PC-3 (cell line): ENCODE data around the gene DZIP1. TPM values are rescaled to one million over a fixed set of nuclear protein-coding genes. Genes with fewer than 3 reads are reported as not detected.
A peak's percentile ranks its signal among the peaks of the same experiment; 100 is the strongest.
"Not testable (repeated sequence)": the region's sequence is repeated elsewhere in the genome, so short reads cannot be mapped to it uniquely, and the experiment has no call there.

Experiments
- ATAC-seq: fragments of 200-7000 bp; cut with Tn5 transposase; 2 replicates; pipeline ENCODE4 v1.9.1; 2020; ENCODE audit warnings: mild to moderate bottlenecking, moderate library complexity
- BruUV-seq: library from RNA; stranded (reverse); fragments of 400-500 nt; replicated peaks from 2 replicates; lab custom pipeline; 2021; lab: Mats Ljungman, UMichigan
- CTCF ChIA-PET: fragments of 300-600 bp; sonication (Branson Sonifier 250); formaldehyde crosslinking; loops from one replicate; lab custom pipeline; 2022; ENCODE audit warnings: antibody characterized with exemption; lab: Charles Lee
- POLR2A ChIA-PET: fragments of 300-600 bp; sonication (Branson Sonifier 250); formaldehyde crosslinking; loops from one replicate; lab custom pipeline; 2022; ENCODE audit warnings: antibody characterized with exemption; ENCODE audit not compliant: unreplicated experiment; lab: Charles Lee
- DNase-seq: peaks from one replicate; pipeline ENCODE4 v3.0.0-alpha.2; 2015
- H2AFZ ChIP-seq: fragments of 300-600 bp; sonication (generic); 2 replicates; pipeline ENCODE4 v1.6.0; 2016; ENCODE audit warnings: antibody characterized with exemption, low read length
- H3F3A ChIP-seq: fragments of 300-600 bp; sonication (generic); one replicate; pipeline ENCODE4 v1.6.0; 2017; ENCODE audit warnings: antibody characterized with exemption, low read length, control low read depth, mild to moderate bottlenecking; ENCODE audit not compliant: unreplicated experiment
- H3K27ac ChIP-seq: fragments of 300-600 bp; sonication (generic); 2 replicates; pipeline ENCODE4 v1.5.1; 2016; ENCODE audit warnings: mild to moderate bottlenecking, low read length
- H3K27me3 ChIP-seq: fragments of 300-600 bp; sonication (generic); 2 replicates; pipeline ENCODE4 v1.6.1; 2016; ENCODE audit warnings: low read length, mixed read lengths
- H3K36me3 ChIP-seq: fragments of 300-600 bp; sonication (generic); 2 replicates; pipeline ENCODE4 v1.6.1; 2016; ENCODE audit warnings: low read depth, mixed run types, low read length, mixed read lengths
- H3K4me1 ChIP-seq: fragments of 300-600 bp; sonication (generic); 2 replicates; pipeline ENCODE4 v1.5.1; 2016; ENCODE audit warnings: low read length; ENCODE audit not compliant: insufficient read depth
- H3K4me2 ChIP-seq: fragments of 300-600 bp; sonication (generic); 2 replicates; pipeline ENCODE4 v1.6.0; 2016; ENCODE audit warnings: low read length
- H3K4me3 ChIP-seq: fragments of 300-600 bp; sonication (generic); 2 replicates; pipeline ENCODE4 v1.5.1; 2016; ENCODE audit warnings: mild to moderate bottlenecking, low read length, mixed read lengths
- H3K79me2 ChIP-seq: fragments of 300-600 bp; sonication (generic); 2 replicates; pipeline ENCODE4 v1.6.1; 2017; ENCODE audit warnings: low read length, mixed read lengths
- H3K9ac ChIP-seq: fragments of 300-600 bp; sonication (generic); 2 replicates; pipeline ENCODE4 v1.6.0; 2016; ENCODE audit warnings: mild to moderate bottlenecking, low read length
- H3K9me2 ChIP-seq: fragments of 300-600 bp; sonication (generic); replicated peaks from 2 replicates; pipeline ENCODE4 v1.6.1; 2016; ENCODE audit warnings: mixed run types, low read length, mixed read lengths
- H3K9me3 ChIP-seq: fragments of 300-600 bp; sonication (generic); 2 replicates; pipeline ENCODE4 v1.6.1; 2016; ENCODE audit warnings: low read length, mixed read lengths
- H4K20me1 ChIP-seq: fragments of 300-600 bp; sonication (generic); 2 replicates; pipeline ENCODE4 v1.6.1; 2016; ENCODE audit warnings: low read length, mixed read lengths
- EZH2 ChIP-seq: fragments of 300-600 bp; sonication (generic); IDR thresholded peaks from one replicate; pipeline ENCODE4 v1.6.1; 2017; ENCODE audit warnings: antibody characterized with exemption, mild to moderate bottlenecking, low read length; ENCODE audit not compliant: unreplicated experiment
- EZH2phosphoT487 ChIP-seq: fragments of 300-600 bp; sonication (generic); IDR thresholded peaks from 2 replicates; pipeline ENCODE4 v1.6.1; 2018; ENCODE audit warnings: mild to moderate bottlenecking, antibody characterized with exemption, low read length, borderline replicate concordance
- intact Hi-C: fragments of 100-400 bp; cut with micrococcal nuclease; formaldehyde crosslinking; loops from 2 replicates; pipeline ENCODE4 v1.9.0; 2023
- total RNA-seq: library from RNA; depleted of rRNA; stranded (reverse); fragments of >200 nt; gene quantifications from 2 replicates; pipeline ENCODE4 v1.2.3, GENCODE V29; 2014
- TF ChIP-seq, protein P1 (sequence below): fragments of 300-600 bp; sonication (generic); conservative IDR thresholded peaks from 2 replicates; pipeline ENCODE4 v1.5.1; 2017; ENCODE audit warnings: antibody characterized with exemption, low read depth, mild to moderate bottlenecking, low read length

Gene DZIP1
- total RNA-seq, 1 experiment from 2014 or later: 3.5 TPM

DNA sequence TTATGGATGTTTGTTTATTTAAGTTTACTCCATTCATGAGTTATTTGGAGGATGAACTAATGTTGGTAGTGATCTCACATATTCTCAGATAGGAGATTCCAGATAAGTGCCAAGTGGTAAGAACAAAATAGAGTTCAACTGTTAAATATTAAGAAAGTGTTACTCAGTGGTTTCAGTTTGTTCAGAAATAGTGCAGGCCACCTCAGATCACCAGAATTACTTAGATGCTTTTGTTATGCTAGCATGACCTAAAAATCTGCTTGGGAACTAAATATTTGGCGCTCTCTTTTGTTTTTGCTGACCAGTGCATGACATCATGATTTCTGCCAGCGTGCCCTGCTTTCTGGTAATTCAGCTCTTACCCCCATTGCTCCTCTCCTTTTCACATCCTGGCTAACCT, 76.4 kb downstream of the DZIP1 start:
- no peak overlapping the region for H3K4me3 ChIP-seq
- no peaks in the 10 kb centered on the region for H3K79me2 ChIP-seq
- no peaks in the 10 kb centered on the region for H3F3A ChIP-seq
- ChIA-PET CTCF (no interaction called here), POLR2A (no interaction called here)
- H3K4me2 ChIP-seq: no peak overlapping the region
- no peak for DNase-seq
- no peak overlapping the region for H3K9ac ChIP-seq
- H3K36me3 ChIP-seq: no peaks in the 10 kb centered on the region
- no TSS peak for BruUV-seq
- TF ChIP-seq, protein P1, sequence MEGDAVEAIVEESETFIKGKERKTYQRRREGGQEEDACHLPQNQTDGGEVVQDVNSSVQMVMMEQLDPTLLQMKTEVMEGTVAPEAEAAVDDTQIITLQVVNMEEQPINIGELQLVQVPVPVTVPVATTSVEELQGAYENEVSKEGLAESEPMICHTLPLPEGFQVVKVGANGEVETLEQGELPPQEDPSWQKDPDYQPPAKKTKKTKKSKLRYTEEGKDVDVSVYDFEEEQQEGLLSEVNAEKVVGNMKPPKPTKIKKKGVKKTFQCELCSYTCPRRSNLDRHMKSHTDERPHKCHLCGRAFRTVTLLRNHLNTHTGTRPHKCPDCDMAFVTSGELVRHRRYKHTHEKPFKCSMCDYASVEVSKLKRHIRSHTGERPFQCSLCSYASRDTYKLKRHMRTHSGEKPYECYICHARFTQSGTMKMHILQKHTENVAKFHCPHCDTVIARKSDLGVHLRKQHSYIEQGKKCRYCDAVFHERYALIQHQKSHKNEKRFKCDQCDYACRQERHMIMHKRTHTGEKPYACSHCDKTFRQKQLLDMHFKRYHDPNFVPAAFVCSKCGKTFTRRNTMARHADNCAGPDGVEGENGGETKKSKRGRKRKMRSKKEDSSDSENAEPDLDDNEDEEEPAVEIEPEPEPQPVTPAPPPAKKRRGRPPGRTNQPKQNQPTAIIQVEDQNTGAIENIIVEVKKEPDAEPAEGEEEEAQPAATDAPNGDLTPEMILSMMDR: no peak
- TF ChIP-seq EZH2 (no peak), EZH2phosphoT487 (no peak)
- no peaks in the 10 kb centered on the region for H3K9me3 ChIP-seq
- H3K4me1 ChIP-seq: peaks cover 7% of the 10 kb centered on the region; the same call in 1 of the 2 replicates
- H4K20me1 ChIP-seq: no peaks in the 10 kb centered on the region
- no peaks in the 10 kb centered on the region for H3K27me3 ChIP-seq
- intact Hi-C loops: no loop called here
- no peaks in the 10 kb centered on the region for H3K9me2 ChIP-seq
- H3K27ac ChIP-seq: no peak overlapping the region
- no peak overlapping the region for H2AFZ ChIP-seq
- no peak for ATAC-seq

DNA sequence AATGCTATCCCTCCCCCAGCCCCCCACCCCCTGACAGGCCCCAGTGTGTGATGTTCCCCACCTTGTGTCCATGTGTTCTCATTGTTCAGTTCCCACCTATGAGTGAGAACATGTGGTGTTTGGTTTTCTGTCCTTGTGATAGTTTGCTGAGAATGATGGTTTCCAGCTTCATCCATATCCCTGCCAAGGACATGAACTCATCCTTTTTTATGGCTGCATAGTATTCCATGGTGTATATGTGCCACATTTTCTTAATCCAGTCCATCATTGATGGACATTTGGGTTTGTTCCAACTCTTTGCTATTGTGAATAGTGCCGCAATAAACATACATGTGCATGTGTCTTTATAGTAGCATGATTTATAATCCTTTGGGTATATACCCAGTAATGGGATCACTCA, 78.7 kb downstream of the DZIP1 start:
- H3K9me2 ChIP-seq, DNase-seq, BruUV-seq, H3K27me3 ChIP-seq, H3K9me3 ChIP-seq, H3K27ac ChIP-seq, H2AFZ ChIP-seq, H3K36me3 ChIP-seq, H3F3A ChIP-seq, H4K20me1 ChIP-seq, POLR2A ChIA-PET, H3K4me1 ChIP-seq, CTCF ChIA-PET, H3K9ac ChIP-seq, H3K79me2 ChIP-seq, ATAC-seq, H3K4me3 ChIP-seq, H3K4me2 ChIP-seq: not testable (repeated sequence)
- intact Hi-C loops: loop anchor here (2.0 kb wide), 1 partner anchor 71 kb away; no protein-coding TSS in a partner anchor

DNA sequence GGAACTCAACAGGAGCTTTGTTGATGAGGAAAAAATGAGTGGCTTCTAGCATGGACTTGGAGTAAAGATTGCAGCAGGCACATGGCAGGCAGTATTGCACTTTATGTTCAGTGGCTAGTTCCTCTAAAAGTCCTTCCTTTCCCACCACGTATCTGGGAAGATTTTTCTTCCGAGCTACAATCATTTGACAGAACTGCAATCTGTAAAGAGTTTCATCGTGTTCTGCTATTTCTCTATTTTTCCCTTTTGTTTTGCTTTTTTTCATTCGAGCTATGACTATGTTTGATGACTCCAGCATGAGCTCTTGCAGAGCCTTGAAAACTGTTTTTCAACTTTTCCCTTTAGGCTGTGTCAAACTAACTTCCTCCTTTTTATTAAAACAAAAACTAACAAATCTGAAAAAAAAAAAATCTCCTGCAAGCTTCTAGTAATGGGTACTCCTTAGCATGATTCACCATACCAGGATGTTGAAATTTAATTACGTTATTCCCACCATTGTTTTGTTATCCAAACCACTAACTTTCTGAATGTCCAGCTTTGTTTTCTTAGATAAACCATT, 79.7 kb downstream of the DZIP1 start:
- no peaks in the 10 kb centered on the region for H3K9me2 ChIP-seq
- H3K9ac ChIP-seq: no peak overlapping the region
- peak; percentile 23 for DNase-seq
- no peak overlapping the region for H2AFZ ChIP-seq
- H3K4me2 ChIP-seq: no peak overlapping the region
- intact Hi-C loops: loop anchor here (2.0 kb wide), 1 partner anchor 70 kb away; no protein-coding TSS in a partner anchor
- ChIA-PET CTCF (interaction anchor here (0.5 to 1.6 kb wide), 4 partner anchors 27 to 71 kb away, joined by 3 to 8 read pairs (median 5); no protein-coding TSS in a partner anchor), POLR2A (interaction anchor here (0.5 kb wide), 1 partner anchor 293 kb away, joined by 3 read pairs; no protein-coding TSS in a partner anchor)
- peaks cover 9% of the 10 kb centered on the region for H3K4me1 ChIP-seq
- H3K27me3 ChIP-seq: no peaks in the 10 kb centered on the region
- H3K79me2 ChIP-seq: no peaks in the 10 kb centered on the region
- H3K36me3 ChIP-seq: no peaks in the 10 kb centered on the region
- no peak overlapping the region for H3K4me3 ChIP-seq
- no peak for TF ChIP-seq EZH2
- no TSS peak for BruUV-seq
- H4K20me1 ChIP-seq: no peaks in the 10 kb centered on the region
- H3F3A ChIP-seq: no peaks in the 10 kb centered on the region
- no peak overlapping the region for H3K27ac ChIP-seq
- H3K9me3 ChIP-seq: no peaks in the 10 kb centered on the region
- peak; percentile 37; the same call in 1 of the 2 replicates for ATAC-seq
